Measurements from ENCODE around the gene DRC3. TPM values are rescaled to one million over a fixed set of nuclear protein-coding genes. Genes with fewer than 3 reads are reported as not detected.

Gene DRC3
- total and polyA plus RNA-seq, 2 donors (not counting 1 experiment from before 2014, with no cell fraction given) = 0.17 TPM; not detected in 1

DNA sequence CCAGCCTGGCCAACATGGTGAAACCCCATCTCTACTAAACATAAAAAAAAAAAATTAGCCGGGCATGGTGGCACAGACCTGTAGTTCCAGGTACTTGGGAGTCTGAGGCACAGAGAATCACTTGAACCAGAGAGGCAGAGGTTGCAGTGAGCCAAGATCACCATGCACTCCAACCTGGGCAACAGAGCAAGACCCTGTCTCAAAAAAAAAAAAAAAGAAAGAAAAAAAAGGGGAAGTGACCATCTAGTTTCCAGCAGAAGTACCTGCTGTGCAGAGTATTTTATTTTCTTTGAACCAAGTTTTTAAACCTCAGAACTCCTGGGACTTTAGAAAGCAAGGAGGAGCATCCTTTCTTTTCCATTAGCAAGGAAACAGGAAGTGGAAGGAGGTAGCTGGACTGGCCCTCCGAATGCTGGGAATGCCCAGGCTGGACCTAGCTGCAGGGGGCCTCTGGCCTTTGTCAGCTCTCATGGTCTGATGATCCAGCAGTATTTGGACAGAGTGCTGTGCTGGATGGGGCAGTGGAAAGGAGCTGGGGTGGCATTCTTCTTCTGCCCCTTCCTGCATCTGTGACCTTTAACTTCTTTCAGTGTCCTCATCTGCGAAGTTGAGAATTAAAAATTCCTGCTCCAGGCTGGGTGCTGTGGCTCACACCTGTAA is 73.2 kb downstream of the DRC3 start:
- no peak for DNase-seq
- Histone ChIP-seq H3K36me3 (replicated peaks in 1 of 2; ENCODE audit: control extremely low read depth in 1 of 2, control insufficient read depth in 1 of 2, extremely low read depth in 1 of 2, insufficient read depth in 2 of 2, low read length in 1 of 2) (peaks cover 0 to 8% of the 10 kb centered on the region in 2 experiments), H3K79me2 (ENCODE audit: control insufficient read depth, insufficient read depth, low read length) (peaks cover 32% of the 10 kb centered on the region), H3K4me3 (ENCODE audit: control extremely low read depth in 1 of 5, extremely low read depth in 1 of 5, insufficient read depth in 1 of 5, low read depth in 2 of 5, low read length in 4 of 5) (no peak overlapping the region), H3K27me3 (replicated peaks in 1 of 4; ENCODE audit: control extremely low read depth in 1 of 4, control insufficient read depth in 3 of 4, insufficient read depth in 4 of 4, low read length in 3 of 4) (no peaks in the 10 kb centered on the region), H3K9me3 (ENCODE audit: control extremely low read depth in 1 of 3, control insufficient read depth in 2 of 3, insufficient read depth in 1 of 3, low read length in 2 of 3) (no peaks in the 10 kb centered on the region), H3K9ac (ENCODE audit: low read length) (no peak overlapping the region), H2AFZ (ENCODE audit: insufficient read depth, low read depth, low read length, poor library complexity, severe bottlenecking) (no peak overlapping the region), H3K27ac (ENCODE audit: low read length in 2 of 2) (no peak overlapping the region), H4K20me1 (ENCODE audit: control insufficient read depth, insufficient read depth, low read length, poor library complexity, severe bottlenecking) (peaks cover 12% of the 10 kb centered on the region), H3K4me1 (ENCODE audit: control insufficient read depth in 2 of 2, insufficient read depth in 2 of 2, low read length in 2 of 2) (peaks cover 4 to 9% of the 10 kb centered on the region in 2 donors), H3K4me2 (replicated peaks; ENCODE audit: low read depth, low read length, poor library complexity, severe bottlenecking) (no peak overlapping the region)
- Mint-ChIP-seq H3K27ac (no peak overlapping the region), H3K27me3 (no peaks in the 10 kb centered on the region), H3K9me3 (ENCODE audit: insufficient read depth) (no peaks in the 10 kb centered on the region), H3K4me3 (no peak overlapping the region), H3K4me1 (peaks cover 18% of the 10 kb centered on the region)
- ATAC-seq (ENCODE audit: low read depth) = no peak
- TF ChIP-seq EZH2 (IDR thresholded peaks at IDR 0.05; ENCODE audit: borderline replicate concordance, insufficient read depth, low read depth, low read length, poor library complexity, severe bottlenecking) = no peak
- no peak for TF ChIP-seq CTCF (IDR thresholded peaks at IDR 0.05)
- ChIA-PET CTCF (interaction anchor here (0.9 kb wide), 1 partner anchor 18 kb away, joined by 6 read pairs; no protein-coding TSS in a partner anchor), POLR2A (no interaction called here)
- intact Hi-C loops (cut with micrococcal nuclease) = no loop called here
- WGBS (ENCODE audit: insufficient coverage) = 89% methylated on average over 3 of the region's 3 CpGs

GRCh38 chr17:18055597-18055996 is 82.9 kb downstream of the DRC3 start:
- ATAC-seq (ENCODE audit: low read depth) (no peak), DNase-seq (no peak)
- no peak overlapping the region for H3K4me3 Mint-ChIP-seq
- no peaks in the 10 kb centered on the region for H3K9me3 ChIP-seq (ENCODE audit: control extremely low read depth in 1 of 3, control insufficient read depth in 2 of 3, insufficient read depth in 1 of 3, low read length in 2 of 3)
- H3K27ac ChIP-seq (ENCODE audit: low read length in 2 of 2) = no peak overlapping the region
- TF ChIP-seq EZH2 (IDR thresholded peaks at IDR 0.05; ENCODE audit: borderline replicate concordance, insufficient read depth, low read depth, low read length, poor library complexity, severe bottlenecking) = no peak
- TF ChIP-seq CTCF (IDR thresholded peaks at IDR 0.05) = no peak
- H3K36me3 ChIP-seq (replicated peaks in 1 of 2; ENCODE audit: control extremely low read depth in 1 of 2, control insufficient read depth in 1 of 2, extremely low read depth in 1 of 2, insufficient read depth in 2 of 2, low read length in 1 of 2) = peaks cover 4 to 43% of the 10 kb centered on the region in 2 experiments
- no peak overlapping the region for H3K4me3 ChIP-seq (ENCODE audit: control extremely low read depth in 1 of 5, extremely low read depth in 1 of 5, insufficient read depth in 1 of 5, low read depth in 2 of 5, low read length in 4 of 5)
- no peaks in the 10 kb centered on the region for H4K20me1 ChIP-seq (ENCODE audit: control insufficient read depth, insufficient read depth, low read length, poor library complexity, severe bottlenecking)
- no peaks in the 10 kb centered on the region for H3K4me1 ChIP-seq (ENCODE audit: control insufficient read depth in 2 of 2, insufficient read depth in 2 of 2, low read length in 2 of 2)
- H3K9me3 Mint-ChIP-seq (ENCODE audit: insufficient read depth) = no peaks in the 10 kb centered on the region
- intact Hi-C loops (cut with micrococcal nuclease) = no loop called here
- H3K9ac ChIP-seq (ENCODE audit: low read length) = no peak overlapping the region
- no peak overlapping the region for H3K27ac Mint-ChIP-seq
- H2AFZ ChIP-seq (ENCODE audit: insufficient read depth, low read depth, low read length, poor library complexity, severe bottlenecking) = no peak overlapping the region
- ChIA-PET CTCF (no interaction called here), POLR2A (no interaction called here)
- H3K27me3 ChIP-seq (replicated peaks in 1 of 4; ENCODE audit: control extremely low read depth in 1 of 4, control insufficient read depth in 3 of 4, insufficient read depth in 4 of 4, low read length in 3 of 4) = no peaks in the 10 kb centered on the region
- H3K4me2 ChIP-seq (replicated peaks; ENCODE audit: low read depth, low read length, poor library complexity, severe bottlenecking) = no peak overlapping the region
- WGBS (ENCODE audit: insufficient coverage) = 100% methylated on average over 2 of the region's 6 CpGs
- H3K79me2 ChIP-seq (ENCODE audit: control insufficient read depth, insufficient read depth, low read length) = no peaks in the 10 kb centered on the region
- no peaks in the 10 kb centered on the region for H3K27me3 Mint-ChIP-seq
- no peaks in the 10 kb centered on the region for H3K4me1 Mint-ChIP-seq

Data from B cell (primary cell).